GM19238 (cell line): ENCODE results near the gene ZNF784.

Source experiments
- DNase-seq: peaks from one replicate; pipeline ENCODE4 v3.0.0; 2011; ENCODE audit warnings: low spot score; ENCODE audit not compliant: insufficient read length

ZNF784 gene

DNA sequence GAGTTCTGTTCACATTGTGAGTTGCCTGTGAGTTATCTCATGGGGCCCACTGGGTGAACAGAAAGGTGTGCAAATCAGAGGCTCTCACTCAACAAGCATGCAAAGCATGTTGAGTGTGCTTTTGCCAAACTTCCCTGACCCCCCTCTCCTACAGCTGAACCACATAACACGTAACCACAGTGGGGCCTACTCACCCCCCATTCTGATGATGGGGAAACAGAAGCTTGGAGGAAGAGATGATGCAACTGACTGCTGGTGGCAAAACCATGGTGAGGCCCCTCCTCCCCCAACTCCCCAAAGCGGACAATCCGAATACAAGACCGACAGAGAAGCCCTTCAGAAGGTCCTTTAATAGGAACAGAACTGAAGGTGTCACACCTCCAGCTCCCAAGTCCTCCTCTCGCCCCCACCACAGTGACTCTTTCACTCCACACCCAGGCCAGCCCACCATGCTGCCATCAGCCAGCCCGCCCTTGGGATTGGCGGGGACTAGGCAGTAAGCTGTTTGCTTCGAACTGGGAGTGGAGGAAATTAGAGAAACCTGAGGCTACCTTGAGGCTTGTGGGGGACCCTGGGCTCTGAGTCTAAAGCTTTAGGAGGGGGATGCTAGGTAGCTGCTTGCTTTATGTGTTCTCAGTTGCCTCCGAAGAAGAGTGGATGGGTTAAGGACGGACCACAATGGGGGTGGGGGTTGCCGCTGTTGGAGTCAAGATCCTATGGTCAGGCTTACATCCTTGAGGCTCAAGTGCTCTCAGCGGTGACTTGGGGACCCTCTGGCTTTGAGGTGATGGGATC is 3.8 kb downstream of the ZNF784 start:
- DNase-seq = no peak

DNA sequence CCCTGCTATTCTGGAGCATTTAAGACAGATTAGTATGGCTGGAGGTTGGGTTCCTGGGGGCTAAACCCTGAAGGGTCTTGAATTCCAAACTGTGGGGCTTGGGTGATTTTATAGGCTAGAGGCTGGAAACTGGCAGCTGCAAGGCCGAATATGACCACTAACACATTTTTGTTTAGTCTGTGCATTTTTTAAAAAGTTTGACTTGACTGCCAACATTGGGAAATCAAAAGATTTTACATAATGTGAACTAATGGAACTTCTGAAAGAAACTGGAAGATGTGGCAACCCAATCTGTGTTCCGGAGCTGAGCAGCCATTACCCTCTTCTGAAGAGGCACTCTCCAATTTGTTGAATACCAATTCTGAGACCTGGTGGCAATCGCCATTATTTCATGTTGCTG is 5.1 kb downstream of the ZNF784 start:
- DNase-seq = no peak

DNA sequence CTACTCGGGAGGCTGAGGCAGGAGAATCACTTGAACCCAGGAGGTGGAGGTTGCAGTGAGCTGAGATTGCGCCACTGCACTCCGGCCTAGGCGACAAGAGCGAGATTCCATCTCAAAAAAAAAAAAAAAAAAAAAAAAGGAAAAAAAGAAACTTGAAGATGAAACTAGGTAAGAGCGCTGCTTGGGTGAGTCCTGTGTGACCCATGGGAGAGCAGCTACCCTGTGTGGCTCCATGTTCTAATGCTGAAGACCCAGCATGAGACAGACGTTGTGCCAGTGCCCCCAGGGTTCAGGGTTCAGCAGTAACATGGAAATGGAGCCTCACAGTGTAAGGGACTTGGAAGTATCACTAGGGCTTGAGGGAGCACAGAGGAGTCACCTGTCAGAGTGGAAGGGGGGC is 5.9 kb downstream of the ZNF784 start:
- no peak for DNase-seq

DNA sequence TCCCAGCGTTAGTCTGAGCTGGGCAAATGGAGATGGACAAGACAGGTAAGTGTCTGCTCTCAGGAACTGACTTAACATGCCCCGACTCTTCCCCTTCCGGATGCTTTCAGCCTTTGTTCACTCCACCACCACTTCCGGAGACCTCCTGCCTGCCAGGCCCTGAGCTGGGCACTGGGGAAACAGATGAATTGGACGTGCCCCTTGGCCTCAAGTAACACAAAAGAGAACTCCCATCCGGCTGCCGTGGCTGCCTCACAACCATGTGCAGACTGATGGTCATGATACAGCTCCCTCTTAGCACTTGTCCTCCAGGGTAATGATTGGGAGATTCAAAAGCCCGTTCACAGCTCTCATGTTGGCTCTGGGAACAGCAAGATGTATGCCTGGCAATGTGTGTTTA is 6.9 kb downstream of the ZNF784 start:
- no peak for DNase-seq

DNA sequence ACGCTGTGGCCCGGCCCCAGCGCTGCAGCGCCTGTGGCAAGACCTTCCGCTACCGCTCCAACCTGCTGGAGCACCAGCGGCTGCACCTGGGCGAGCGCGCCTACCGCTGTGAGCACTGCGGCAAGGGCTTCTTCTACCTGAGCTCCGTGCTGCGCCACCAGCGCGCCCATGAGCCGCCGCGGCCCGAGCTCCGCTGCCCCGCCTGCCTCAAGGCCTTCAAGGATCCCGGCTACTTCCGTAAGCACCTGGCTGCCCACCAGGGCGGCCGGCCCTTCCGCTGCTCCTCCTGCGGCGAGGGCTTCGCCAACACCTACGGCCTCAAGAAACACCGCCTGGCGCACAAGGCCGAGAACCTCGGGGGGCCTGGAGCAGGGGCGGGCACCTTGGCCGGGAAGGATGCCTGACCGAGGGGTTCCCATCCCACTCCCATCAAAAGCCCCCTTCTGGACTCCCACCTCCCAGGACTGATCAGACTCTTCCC is 7.9 kb downstream of the ZNF784 start:
- no peak for DNase-seq

DNA sequence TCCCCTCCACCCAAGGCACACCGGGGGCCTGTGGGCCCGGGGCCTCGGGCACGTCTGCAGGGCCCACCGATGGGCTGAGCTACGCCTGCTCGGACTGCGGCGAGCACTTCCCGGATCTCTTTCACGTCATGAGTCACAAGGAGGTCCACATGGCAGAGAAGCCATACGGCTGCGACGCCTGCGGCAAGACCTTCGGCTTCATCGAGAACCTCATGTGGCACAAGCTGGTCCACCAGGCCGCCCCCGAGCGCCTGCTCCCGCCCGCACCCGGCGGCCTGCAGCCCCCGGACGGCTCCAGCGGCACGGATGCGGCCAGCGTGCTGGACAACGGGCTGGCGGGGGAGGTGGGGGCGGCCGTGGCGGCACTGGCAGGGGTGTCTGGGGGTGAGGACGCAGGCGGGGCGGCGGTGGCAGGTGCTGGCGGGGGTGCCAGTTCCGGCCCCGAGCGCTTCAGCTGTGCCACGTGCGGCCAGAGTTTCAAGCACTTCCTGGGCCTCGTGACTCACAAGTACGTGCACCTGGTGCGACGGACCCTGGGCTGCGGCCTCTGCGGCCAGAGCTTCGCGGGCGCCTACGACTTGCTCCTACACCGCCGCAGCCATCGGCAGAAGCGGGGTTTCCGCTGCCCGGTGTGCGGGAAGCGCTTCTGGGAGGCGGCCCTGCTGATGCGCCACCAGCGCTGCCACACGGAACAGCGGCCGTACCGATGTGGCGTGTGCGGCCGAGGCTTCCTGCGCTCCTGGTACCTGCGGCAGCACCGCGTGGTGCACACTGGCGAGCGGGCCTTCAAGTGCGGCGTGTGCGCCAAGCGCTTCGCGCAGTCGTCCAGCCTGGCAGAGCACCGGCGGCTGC is 8.6 kb downstream of the ZNF784 start:
- no peak for DNase-seq

DNA sequence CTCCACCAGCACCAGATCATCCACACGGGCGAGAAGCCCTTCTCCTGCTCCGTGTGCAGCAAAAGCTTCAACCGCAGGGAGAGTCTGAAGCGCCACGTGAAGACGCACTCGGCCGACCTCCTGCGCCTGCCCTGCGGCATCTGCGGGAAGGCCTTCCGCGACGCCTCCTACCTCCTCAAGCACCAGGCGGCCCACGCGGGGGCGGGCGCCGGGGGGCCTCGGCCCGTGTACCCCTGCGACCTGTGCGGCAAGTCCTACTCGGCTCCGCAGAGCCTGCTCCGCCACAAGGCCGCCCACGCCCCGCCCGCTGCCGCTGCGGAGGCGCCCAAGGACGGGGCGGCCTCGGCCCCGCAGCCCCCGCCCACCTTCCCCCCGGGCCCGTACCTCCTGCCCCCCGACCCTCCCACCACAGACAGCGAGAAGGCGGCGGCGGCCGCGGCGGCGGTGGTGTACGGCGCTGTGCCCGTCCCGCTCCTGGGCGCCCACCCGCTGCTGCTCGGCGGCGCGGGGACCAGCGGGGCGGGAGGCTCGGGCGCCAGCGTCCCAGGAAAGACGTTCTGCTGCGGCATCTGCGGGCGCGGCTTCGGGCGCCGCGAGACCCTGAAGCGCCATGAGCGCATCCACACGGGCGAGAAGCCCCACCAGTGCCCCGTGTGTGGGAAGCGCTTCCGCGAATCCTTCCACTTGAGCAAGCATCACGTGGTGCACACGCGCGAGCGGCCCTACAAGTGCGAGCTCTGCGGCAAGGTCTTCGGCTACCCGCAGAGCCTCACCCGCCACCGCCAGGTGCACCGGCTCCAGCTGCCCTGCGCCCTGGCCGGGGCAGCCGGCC is 9.4 kb downstream of the ZNF784 start:
- no peak for DNase-seq

DNA sequence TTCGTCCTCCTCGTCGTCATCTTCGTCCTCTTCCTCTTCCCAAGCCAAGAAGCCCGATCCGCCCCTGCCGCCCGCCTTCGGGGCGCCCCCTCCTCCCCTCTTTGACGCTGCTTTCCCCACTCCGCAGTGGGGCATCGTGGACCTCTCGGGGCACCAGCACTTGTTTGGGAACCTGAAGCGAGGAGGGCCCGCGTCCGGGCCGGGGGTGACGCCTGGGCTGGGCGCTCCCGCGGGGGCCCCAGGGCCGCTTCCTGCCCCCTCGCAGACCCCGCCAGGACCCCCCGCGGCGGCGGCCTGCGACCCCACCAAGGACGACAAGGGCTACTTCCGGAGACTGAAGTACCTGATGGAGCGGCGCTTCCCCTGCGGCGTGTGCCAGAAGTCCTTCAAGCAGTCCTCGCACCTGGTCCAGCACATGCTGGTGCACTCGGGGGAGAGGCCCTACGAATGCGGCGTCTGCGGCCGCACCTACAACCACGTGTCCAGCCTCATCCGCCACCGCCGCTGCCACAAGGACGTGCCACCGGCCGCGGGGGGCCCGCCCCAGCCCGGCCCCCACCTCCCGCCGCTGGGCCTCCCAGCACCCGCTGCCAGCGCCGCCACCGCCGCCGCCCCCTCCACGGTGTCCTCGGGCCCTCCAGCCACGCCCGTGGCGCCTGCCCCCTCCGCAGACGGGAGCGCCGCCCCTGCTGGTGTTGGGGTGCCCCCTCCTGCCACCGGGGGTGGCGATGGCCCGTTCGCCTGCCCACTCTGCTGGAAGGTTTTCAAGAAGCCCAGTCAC is 10.2 kb downstream of the ZNF784 start:
- DNase-seq = no peak

DNA sequence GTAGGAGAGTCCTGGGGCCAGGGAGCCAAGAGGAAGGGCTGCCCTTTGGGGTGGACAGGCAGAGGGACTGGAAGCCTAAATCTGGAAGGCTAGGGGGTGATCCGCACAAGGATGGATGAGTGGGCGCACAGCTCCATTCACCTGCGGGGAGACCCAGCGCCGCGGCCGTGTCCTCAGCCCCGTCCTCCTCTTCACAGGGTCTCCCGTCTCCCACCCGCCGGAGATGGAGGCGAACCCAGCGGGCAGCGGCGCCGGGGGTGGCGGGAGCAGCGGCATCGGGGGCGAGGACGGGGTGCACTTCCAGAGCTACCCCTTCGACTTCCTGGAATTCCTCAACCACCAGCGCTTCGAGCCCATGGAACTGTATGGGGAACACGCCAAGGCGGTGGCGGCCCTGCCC is 11.0 kb downstream of the ZNF784 start:
- DNase-seq = no peak

DNA sequence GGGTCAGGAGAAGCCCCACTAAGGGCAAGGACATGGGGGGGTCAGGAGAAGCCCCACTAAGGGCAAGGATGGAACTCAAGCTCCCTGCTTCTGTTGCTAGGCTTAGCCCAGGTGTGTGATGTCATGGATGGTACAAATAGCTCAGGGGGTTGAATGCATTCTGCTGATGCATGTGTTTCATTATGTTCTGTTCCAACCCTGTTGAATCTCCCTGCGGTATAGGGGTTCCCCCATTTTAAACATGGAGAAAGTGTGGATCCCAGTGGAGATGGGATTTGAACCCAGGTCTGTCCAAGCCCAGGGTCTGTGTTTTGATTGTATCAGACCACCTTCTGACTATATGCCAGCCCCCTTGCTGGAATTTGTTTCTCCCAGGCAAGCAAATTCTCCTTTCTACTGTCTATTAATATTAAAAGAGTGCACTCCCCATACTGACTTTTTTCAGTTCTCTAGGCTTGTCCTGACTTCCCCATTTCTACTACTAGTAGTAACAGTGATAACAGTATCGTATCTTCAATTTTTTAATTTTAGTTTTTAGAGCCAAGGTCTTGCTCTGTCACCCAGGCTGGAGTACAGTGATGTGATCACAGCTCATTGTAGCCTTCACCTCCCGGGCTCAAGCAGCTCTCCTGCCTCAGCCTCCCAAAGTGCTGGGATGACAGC is 12.3 kb downstream of the ZNF784 start:
- DNase-seq = no peak

DNA sequence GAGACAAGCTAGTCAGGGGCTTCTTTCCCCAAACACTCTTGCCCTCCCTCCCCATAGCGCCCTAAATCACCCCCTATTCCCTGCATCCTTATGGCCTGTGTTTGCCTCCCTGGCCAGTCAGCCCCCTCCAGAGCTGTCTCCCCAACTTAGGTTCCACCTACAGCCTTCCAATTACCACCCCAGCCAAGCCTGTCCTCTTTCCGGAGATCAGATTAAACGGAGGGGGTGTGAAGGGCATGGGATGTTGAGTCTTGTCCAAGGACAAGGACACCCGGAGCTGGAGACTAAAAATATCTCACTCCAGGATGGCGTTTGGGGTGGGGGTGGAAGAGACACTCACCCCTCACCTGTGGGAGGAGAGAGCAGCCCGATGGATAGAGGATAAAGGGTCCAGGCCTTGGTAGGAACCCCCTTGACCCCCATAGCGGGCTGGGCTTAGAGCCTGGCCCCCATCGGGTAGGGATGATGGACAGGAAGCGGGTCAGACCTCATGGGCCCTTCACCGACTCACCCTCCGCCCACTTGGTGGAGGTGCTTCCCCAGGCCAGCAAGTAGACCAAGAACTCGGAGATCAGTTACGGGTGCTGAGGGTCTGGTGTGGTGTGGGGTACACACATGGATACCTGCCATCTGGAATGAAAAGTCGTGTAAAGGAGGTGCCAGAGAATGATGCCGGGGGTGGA is 12.9 kb downstream of the ZNF784 start:
- DNase-seq = no peak

DNA sequence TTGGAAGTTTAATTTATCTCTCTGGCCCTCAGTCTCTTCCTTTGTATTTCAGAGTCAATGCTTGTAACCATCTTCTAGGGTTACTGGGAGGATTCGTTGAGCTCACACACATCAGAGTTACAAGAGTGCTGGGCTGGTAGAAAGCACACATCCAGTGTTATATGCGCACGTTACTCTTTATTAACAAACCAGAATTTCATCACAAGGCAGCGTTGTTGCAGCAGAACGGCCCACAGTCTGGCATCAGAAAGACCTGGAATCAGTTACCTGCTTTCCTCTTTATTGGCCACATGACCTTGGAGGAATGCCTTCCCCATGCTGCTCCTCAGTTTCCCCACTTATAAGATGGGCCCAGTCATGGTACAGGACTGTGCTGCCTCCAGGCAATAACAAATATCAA is 15.0 kb downstream of the ZNF784 start:
- no peak for DNase-seq

DNA sequence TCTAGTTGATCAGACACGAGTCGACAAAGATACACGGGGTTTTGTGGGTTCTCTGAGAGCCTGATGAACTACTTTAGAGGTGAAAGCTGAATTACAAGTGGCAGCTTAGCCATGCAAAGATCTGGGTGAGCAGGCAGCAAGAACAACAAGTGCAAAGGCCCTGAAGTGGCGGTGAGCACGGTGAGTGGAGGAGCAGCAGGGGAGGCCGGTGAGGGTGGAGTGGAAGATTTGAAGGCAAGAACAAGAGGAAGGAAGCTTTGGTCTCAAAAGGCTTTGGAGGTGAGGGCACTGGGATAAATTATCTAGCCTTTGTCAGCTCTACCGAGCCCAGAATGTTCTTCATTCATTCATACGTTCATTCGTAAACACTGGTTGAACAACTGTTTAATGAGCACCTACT is 17.5 kb downstream of the ZNF784 start:
- DNase-seq = no peak

DNA sequence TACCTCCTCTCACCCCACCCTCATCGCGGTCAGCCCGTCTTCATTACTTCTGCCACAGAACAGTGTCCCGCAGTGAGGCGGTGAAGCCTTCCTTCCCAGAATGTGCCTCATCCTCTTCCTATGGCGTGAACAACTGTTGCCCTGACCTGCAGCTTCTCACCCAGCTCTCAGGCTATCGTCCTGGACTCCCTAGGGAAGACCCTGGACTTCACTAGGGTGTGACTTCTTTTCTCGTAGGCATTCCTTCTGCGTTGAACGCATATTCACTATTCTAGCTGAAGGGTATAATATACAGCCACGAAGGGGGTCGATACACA is 17.9 kb downstream of the ZNF784 start:
- DNase-seq = no peak

DNA sequence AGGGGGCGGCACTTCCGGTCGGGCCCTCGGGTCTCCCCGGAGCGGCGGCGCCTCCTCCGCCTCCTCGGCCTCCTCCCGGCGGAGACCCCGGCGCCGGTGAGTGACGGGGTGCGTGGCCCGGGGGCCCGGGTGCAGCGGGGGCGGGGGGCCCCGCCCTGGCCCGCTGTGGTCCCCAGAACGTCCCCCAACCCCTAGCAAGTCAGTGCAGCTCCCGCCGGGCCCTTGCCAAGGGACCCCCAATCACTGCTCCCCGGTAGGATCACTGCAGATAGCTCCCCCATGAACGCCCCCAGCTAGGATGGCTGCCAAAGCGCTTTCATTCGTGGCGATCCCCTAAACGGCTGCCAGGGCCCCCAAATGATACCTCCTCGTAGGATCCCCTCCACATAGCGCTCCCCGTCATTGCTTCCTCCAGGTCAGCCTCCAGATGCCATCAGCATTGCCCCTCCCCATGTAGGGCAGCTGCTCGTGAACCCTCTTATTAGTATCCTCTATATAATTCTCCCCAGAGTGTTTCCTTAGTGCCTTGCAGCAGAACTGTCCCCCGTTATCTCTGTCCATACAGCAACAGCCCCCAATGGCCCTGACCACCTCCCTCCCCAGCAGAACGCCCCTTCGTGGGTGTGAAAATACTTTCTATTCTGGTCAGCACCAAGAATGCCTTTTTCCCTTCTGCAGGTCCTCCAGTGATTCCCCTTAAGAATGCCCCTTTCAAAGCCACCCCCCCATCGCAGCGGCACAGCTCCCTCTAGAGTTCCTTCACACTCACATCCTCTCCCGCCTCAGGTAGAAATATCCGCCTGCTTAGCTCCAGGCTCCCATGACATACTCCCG is 18.5 kb downstream of the ZNF784 start, which contains the start of gene ZNF865:
ZNF865 (plus strand) TSS at position 11 of the 834 bp plus-strand sequence. CDS start 7,972 bp downstream, outside the sequence.
- DNase-seq = peak; percentile 74

DNA sequence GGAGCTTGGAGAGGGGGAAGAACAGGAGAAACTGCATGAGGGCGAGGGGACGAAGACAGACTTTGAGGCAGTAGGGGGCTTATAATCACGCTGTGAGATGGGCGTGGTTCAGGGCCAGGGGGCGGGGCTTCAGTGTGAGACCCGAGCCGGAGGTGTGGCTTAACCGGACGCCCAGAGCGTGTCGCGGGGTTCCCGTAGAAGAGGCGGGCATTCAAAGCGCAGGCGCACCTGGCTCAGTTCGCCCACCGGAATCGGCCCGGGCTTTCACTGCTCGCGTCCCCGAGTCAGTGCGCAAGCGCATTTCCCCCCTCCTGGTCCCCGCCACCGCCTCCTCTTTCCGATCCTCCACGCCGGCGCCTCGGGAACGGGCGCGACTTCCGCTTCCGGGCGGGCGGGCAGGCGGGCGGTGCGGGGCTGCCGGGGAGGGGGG is 19.1 kb downstream of the ZNF784 start:
- peak; percentile 96 for DNase-seq

DNA sequence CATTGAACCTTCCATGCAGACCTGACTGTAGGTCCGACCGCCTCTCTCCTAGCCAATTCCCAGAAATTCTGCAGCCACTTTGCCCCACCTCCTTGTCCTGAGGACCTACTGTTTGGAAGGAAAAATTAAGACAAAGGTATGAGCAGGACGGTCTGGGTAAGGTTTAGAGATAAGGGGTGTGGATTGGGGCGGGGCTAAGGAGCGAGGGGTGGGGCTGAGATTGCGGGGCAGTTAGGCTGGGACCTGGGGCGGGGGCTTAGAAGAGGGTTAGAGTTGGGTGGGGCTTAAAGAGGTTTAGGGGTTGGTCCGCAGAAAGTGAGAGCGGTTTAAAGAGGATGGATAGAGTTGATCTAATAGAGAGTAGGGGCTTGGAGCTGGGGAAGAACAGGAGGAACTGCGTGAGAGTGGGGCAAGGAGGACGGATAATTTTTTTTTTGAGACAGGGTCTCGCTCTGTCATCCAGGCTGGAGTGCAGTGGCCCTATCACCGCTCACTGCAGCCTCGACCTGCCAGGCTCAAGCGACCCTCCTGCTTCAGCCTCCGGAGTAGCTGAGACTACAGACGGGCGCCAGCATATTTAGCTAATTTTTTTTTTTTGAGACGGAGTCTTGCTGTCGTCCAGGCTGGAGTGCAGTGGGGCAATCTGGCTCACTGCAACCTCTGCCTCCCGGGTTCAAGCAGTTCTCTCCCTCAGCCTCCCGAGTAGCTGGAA is 20.6 kb downstream of the ZNF784 start:
- no peak for DNase-seq

DNA sequence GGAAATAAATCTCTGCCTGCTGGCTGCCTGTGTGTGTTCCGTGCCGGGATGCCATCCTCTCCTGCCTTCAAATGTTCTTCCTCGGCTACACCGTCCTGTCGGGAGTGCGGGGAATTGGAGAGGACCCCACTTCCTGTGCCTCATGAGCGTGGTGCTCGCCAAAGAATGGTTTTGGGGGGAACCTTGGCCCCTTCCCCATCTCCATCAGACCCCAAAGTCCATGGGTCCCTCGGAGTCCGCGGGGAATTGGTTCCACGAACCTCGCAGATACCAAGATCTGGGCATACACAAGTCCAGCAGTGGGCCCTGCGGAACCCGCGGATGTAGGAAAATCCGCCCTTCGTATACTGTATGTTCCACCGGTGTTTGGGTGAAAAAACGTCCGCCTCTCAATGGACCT is 21.3 kb downstream of the ZNF784 start:
- DNase-seq = no peak
